Measurements from ENCODE around the gene PPP2R5D.
"Not testable (repeated sequence)": the region's sequence is repeated elsewhere in the genome, so short reads cannot be mapped to it uniquely, and the experiment has no call there.

PPP2R5D gene

GRCh38 chr6:43040542-43041257 lies 56.3 kb downstream of the PPP2R5D start:
- Histone ChIP-seq H4K20me1 (ENCODE audit: insufficient read depth, low read length) (no peaks in the 10 kb centered on the region), H3K27ac (ENCODE audit: low read length) (no peak overlapping the region), H2AFZ (ENCODE audit: low read length) (no peak overlapping the region), H3F3A (ENCODE audit: insufficient read depth, low read length) (no peaks in the 10 kb centered on the region), H3K9ac (ENCODE audit: low read length) (no peak overlapping the region), H3K4me3 (ENCODE audit: low read length) (no peak overlapping the region), H3K9me3 (replicated peaks; ENCODE audit: insufficient read depth, low read length) (no peaks in the 10 kb centered on the region), H3K27me3 (replicated peaks; ENCODE audit: insufficient read depth, low read length) (no peaks in the 10 kb centered on the region), H3K4me1 (ENCODE audit: low read length) (peaks cover 4% of the 10 kb centered on the region; the same call in 1 of the 2 replicates), H3K79me2 (ENCODE audit: low read length) (no peaks in the 10 kb centered on the region), H3K4me2 (ENCODE audit: low read depth, low read length) (no peak overlapping the region), H3K36me3 (replicated peaks; ENCODE audit: insufficient read depth, low read length) (no peaks in the 10 kb centered on the region), H3K9me2 (replicated peaks; ENCODE audit: insufficient read depth, low read length) (no peaks in the 10 kb centered on the region)
- no peak for TF ChIP-seq EZH2phosphoT487 (IDR thresholded peaks at IDR 0.05; ENCODE audit: low read length)
- no peak for TF ChIP-seq EZH2 (optimal IDR thresholded peaks at IDR 0.05; ENCODE audit: low read depth, low read length)
- TF ChIP-seq CTCF (IDR thresholded peaks at IDR 0.05; ENCODE audit: low read length), result no peak
- DNase-seq, result no peak

- not testable (repeated sequence) for H3K9me2 ChIP-seq (replicated peaks; ENCODE audit: insufficient read depth, low read length); H3K79me2 ChIP-seq (ENCODE audit: low read length); DNase-seq; H2AFZ ChIP-seq (ENCODE audit: low read length); H3K9ac ChIP-seq (ENCODE audit: low read length); H3K4me1 ChIP-seq (ENCODE audit: low read length); H3K27ac ChIP-seq (ENCODE audit: low read length); H3K4me2 ChIP-seq (ENCODE audit: low read depth, low read length); H4K20me1 ChIP-seq (ENCODE audit: insufficient read depth, low read length); H3K4me3 ChIP-seq (ENCODE audit: low read length); H3K36me3 ChIP-seq (replicated peaks; ENCODE audit: insufficient read depth, low read length); H3K9me3 ChIP-seq (replicated peaks; ENCODE audit: insufficient read depth, low read length); H3K27me3 ChIP-seq (replicated peaks; ENCODE audit: insufficient read depth, low read length); H3F3A ChIP-seq (ENCODE audit: insufficient read depth, low read length)
Measured at GRCh38 chr6:43041475-43041874, 57.1 kb downstream of the PPP2R5D start.

GRCh38 chr6:43043310-43043709 lies 58.9 kb downstream of the PPP2R5D start:
- Histone ChIP-seq H2AFZ (ENCODE audit: low read length) (no peak overlapping the region), H3K9me3 (replicated peaks; ENCODE audit: insufficient read depth, low read length) (no peaks in the 10 kb centered on the region), H3K9me2 (replicated peaks; ENCODE audit: insufficient read depth, low read length) (no peaks in the 10 kb centered on the region), H3K27me3 (replicated peaks; ENCODE audit: insufficient read depth, low read length) (no peaks in the 10 kb centered on the region), H3K9ac (ENCODE audit: low read length) (no peak overlapping the region), H3K4me1 (ENCODE audit: low read length) (peaks cover 4% of the 10 kb centered on the region; the same call in 1 of the 2 replicates), H3K36me3 (replicated peaks; ENCODE audit: insufficient read depth, low read length) (no peaks in the 10 kb centered on the region), H3K27ac (ENCODE audit: low read length) (no peak overlapping the region), H3K4me2 (ENCODE audit: low read depth, low read length) (no peak overlapping the region), H3K4me3 (ENCODE audit: low read length) (no peak overlapping the region), H4K20me1 (ENCODE audit: insufficient read depth, low read length) (no peaks in the 10 kb centered on the region), H3K79me2 (ENCODE audit: low read length) (no peaks in the 10 kb centered on the region), H3F3A (ENCODE audit: insufficient read depth, low read length) (no peaks in the 10 kb centered on the region)
- no peak for DNase-seq
- TF ChIP-seq EZH2phosphoT487 (IDR thresholded peaks at IDR 0.05; ENCODE audit: low read length) (no peak), CTCF (IDR thresholded peaks at IDR 0.05; ENCODE audit: low read length) (no peak), EZH2 (optimal IDR thresholded peaks at IDR 0.05; ENCODE audit: low read depth, low read length) (no peak)

GRCh38 chr6:43045371-43045930 lies 61.1 kb downstream of the PPP2R5D start:
- H3K36me3 ChIP-seq (replicated peaks; ENCODE audit: insufficient read depth, low read length), result no peaks in the 10 kb centered on the region

More at GRCh38 chr6:43045371-43045930, 61.1 kb downstream of the PPP2R5D start:
- no peak for TF ChIP-seq EZH2phosphoT487 (IDR thresholded peaks at IDR 0.05; ENCODE audit: low read length)
- TF ChIP-seq EZH2 (optimal IDR thresholded peaks at IDR 0.05; ENCODE audit: low read depth, low read length), result no peak
- no peak for TF ChIP-seq CTCF (IDR thresholded peaks at IDR 0.05; ENCODE audit: low read length)
- Histone ChIP-seq H2AFZ (ENCODE audit: low read length) (no peak overlapping the region), H3K9me3 (replicated peaks; ENCODE audit: insufficient read depth, low read length) (no peaks in the 10 kb centered on the region), H3K9me2 (replicated peaks; ENCODE audit: insufficient read depth, low read length) (no peaks in the 10 kb centered on the region), H3K4me2 (ENCODE audit: low read depth, low read length) (no peak overlapping the region), H3K4me3 (ENCODE audit: low read length) (no peak overlapping the region), H3K9ac (ENCODE audit: low read length) (no peak overlapping the region), H4K20me1 (ENCODE audit: insufficient read depth, low read length) (no peaks in the 10 kb centered on the region), H3K27me3 (replicated peaks; ENCODE audit: insufficient read depth, low read length) (no peaks in the 10 kb centered on the region), H3K79me2 (ENCODE audit: low read length) (no peaks in the 10 kb centered on the region), H3K4me1 (ENCODE audit: low read length) (no peaks in the 10 kb centered on the region), H3K27ac (ENCODE audit: low read length) (no peak overlapping the region), H3F3A (ENCODE audit: insufficient read depth, low read length) (no peaks in the 10 kb centered on the region)
- DNase-seq, result no peak

All from MM.1S (cell line).